Liver (tissue), 9 donors: ENCODE data around the gene ARMH3. TPM values are rescaled to one million over a fixed set of nuclear protein-coding genes. Genes with fewer than 3 reads are reported as not detected.

Experiments used
- DNase-seq: peaks from one replicate; pipeline ENCODE4 v3.0.0-alpha.2; 2017; ENCODE audit warnings: low spot score
- H3K27ac ChIP-seq, 2 donors: one replicate each; pipeline ENCODE4 v1.7.0; 2013; ENCODE audit warnings: inconsistent platforms in 2 of 2, low read length in 2 of 2, control low read depth in 1 of 2, low read depth in 1 of 2, mild to moderate bottlenecking in 1 of 2
- H3K27me3 ChIP-seq, 4 donors: one replicate each; pipeline versions ENCODE4 v1.6.1 to v1.7.0; 2013; ENCODE audit warnings: low read length in 3 of 4, inconsistent platforms in 1 of 4, mild to moderate bottlenecking in 1 of 4, moderate library complexity in 1 of 4; ENCODE audit not compliant: control insufficient read depth in 4 of 4, insufficient read depth in 4 of 4
- H3K36me3 ChIP-seq, 4 donors: one replicate each; pipeline versions ENCODE4 v1.6.1 to v1.7.0; 2013; ENCODE audit warnings: low read length in 3 of 4, mild to moderate bottlenecking in 3 of 4, low read depth in 1 of 4, moderate library complexity in 1 of 4; ENCODE audit not compliant: control insufficient read depth in 4 of 4, insufficient read depth in 3 of 4
- H3K4me1 ChIP-seq, 4 donors: one replicate each; pipeline versions ENCODE4 v1.6.1 to v1.7.0; 2013; ENCODE audit warnings: low read length in 3 of 4, mild to moderate bottlenecking in 3 of 4, moderate library complexity in 1 of 4; ENCODE audit not compliant: control insufficient read depth in 4 of 4, insufficient read depth in 4 of 4
- H3K4me3 ChIP-seq, 3 donors: one replicate each; pipeline versions ENCODE4 v1.6.1 to v1.7.0; 2013; ENCODE audit warnings: low read length in 3 of 3, control low read depth in 1 of 3, low read depth in 1 of 3, mild to moderate bottlenecking in 1 of 3
- H3K9ac ChIP-seq, 2 donors: one replicate each; pipeline ENCODE4 v1.7.0; 2013; ENCODE audit warnings: low read length in 2 of 2, mild to moderate bottlenecking in 2 of 2, moderate library complexity in 2 of 2, control low read depth in 1 of 2, low read depth in 1 of 2
- H3K9me3 ChIP-seq, 4 donors: one replicate each; pipeline versions ENCODE4 v1.6.1 to v1.7.0; 2013; ENCODE audit warnings: low read length in 3 of 4; ENCODE audit not compliant: control insufficient read depth in 4 of 4
- CTCF ChIP-seq: fragments of 150-350 bp; IDR thresholded peaks from 2 replicates; pipeline ENCODE4 v1.5.1; 2017; ENCODE audit warnings: improper control_type of control experiment, low read depth, low read length; ENCODE audit not compliant: missing input control
- EGR1 ChIP-seq, 2 donors: IDR thresholded peaks; 2 replicates each; pipeline ENCODE4 v1.6.1; 2016 to 2018; ENCODE audit warnings: antibody characterized with exemption in 2 of 2, low read depth in 2 of 2
- FOXA1 ChIP-seq: IDR thresholded peaks from 2 replicates; pipeline ENCODE4 v1.6.1; 2016; ENCODE audit warnings: antibody characterized with exemption
- FOXA2 ChIP-seq: IDR thresholded peaks from 2 replicates; pipeline ENCODE4 v1.6.1; 2016; ENCODE audit warnings: antibody characterized with exemption
- GABPA ChIP-seq, 2 donors: IDR thresholded peaks in 1 of 2; conservative IDR thresholded peaks in 1 of 2; 2 replicates each; pipeline ENCODE4 v1.6.1; 2016; ENCODE audit warnings: antibody characterized with exemption in 2 of 2, mild to moderate bottlenecking in 1 of 2, moderate library complexity in 1 of 2
- HNF4A ChIP-seq, 2 donors: conservative IDR thresholded peaks; 2 replicates each; pipeline ENCODE4 v1.6.1; 2016; ENCODE audit warnings: antibody characterized with exemption in 2 of 2, mild to moderate bottlenecking in 2 of 2
- HNF4G ChIP-seq: IDR thresholded peaks from 2 replicates; pipeline ENCODE4 v1.6.1; 2016; ENCODE audit warnings: antibody characterized with exemption
- JUND ChIP-seq, 2 donors: IDR thresholded peaks; 2 replicates each; pipeline ENCODE4 v1.6.1; 2016; ENCODE audit warnings: antibody characterized with exemption in 2 of 2
- MAX ChIP-seq: IDR thresholded peaks from 2 replicates; pipeline ENCODE4 v1.6.1; 2016; ENCODE audit warnings: antibody characterized with exemption
- RAD21 ChIP-seq, 2 donors: IDR thresholded peaks; 2 replicates each; pipeline ENCODE4 v1.6.1; 2016; ENCODE audit warnings: antibody characterized with exemption in 2 of 2, mild to moderate bottlenecking in 2 of 2
- REST ChIP-seq: IDR thresholded peaks from 2 replicates; pipeline ENCODE4 v1.6.1; 2016; ENCODE audit warnings: antibody characterized with exemption, mild to moderate bottlenecking
- SP1 ChIP-seq: IDR thresholded peaks from 2 replicates; pipeline ENCODE4 v1.6.1; 2018; ENCODE audit warnings: antibody characterized with exemption, mild to moderate bottlenecking
- TAF1 ChIP-seq: conservative IDR thresholded peaks from 2 replicates; pipeline ENCODE4 v1.6.1; 2016; ENCODE audit warnings: antibody characterized with exemption, mild to moderate bottlenecking
- YY1 ChIP-seq: IDR thresholded peaks from 2 replicates; pipeline ENCODE4 v1.6.1; 2016; ENCODE audit warnings: antibody characterized with exemption, mild to moderate bottlenecking
- ZBTB33 ChIP-seq: IDR thresholded peaks from 2 replicates; pipeline ENCODE4 v1.6.1; 2016; ENCODE audit warnings: antibody characterized with exemption
- WGBS: extraction: QIAGEN DNeasy Blood & Tissue Kit; methylation state at CpG from one replicate; pipeline ENCODE4 v1.1.7; 2013; 5-methylcytosine and 5-hydroxymethylcytosine counted together
- polyA plus RNA-seq, 2 donors: library from polyadenylated mRNA; stranded (reverse) in 1 of 2; unstranded in 1 of 2; fragments of 200-250 nt in 1 of 2; fragments of >200 nt in 1 of 2; fragmentation: Nextera tagmentation in 1 of 2; extraction: Ambion mirVana in 1 of 2; gene quantifications; one replicate each; pipeline versions ENCODE4 v1.2.1 to v1.2.3, GENCODE V29; 2013 to 2015
- total RNA-seq, 2 donors: library from RNA; depleted of rRNA; stranded (reverse); fragments of >200 nt; gene quantifications; one replicate each; pipeline ENCODE4 v1.2.3, GENCODE V29; 2014
- donor health status: healthy.
- donor health status: healthy.
- donor health status: healthy.
- donor health status: healthy.
- donor health status: healthy.

ARMH3 gene
- total and polyA plus RNA-seq, 4 donors: 5.3 to 14.9 (median 9.2) TPM

DNA sequence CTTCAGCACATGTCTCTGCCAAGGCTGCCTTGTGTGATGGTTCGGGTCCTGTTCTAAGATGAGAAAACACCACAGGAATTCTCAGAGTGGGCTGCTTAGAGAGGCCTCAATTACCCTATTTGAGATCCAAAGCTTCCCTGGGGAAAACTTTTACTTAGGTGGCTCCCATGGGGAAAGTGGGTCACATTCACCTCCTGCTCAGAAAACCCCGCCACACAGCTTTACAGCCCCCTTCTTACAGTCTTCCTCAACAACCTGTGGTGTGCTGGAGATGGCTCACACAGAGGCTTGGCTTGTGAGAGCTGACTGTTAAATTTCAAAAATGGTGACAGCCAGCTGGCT lies 175.8 kb downstream of the ARMH3 start:
- Histone ChIP-seq H3K36me3 (no peaks in the 10 kb centered on the region), H3K9ac (no peak overlapping the region)
- 97% methylated on average over 2 of the region's 2 CpGs for WGBS

GRCh38 chr10:101879456-101880231 lies 176.3 kb downstream of the ARMH3 start:
- no peak overlapping the region for H3K9ac ChIP-seq
- H3K27me3 ChIP-seq: no peaks in the 10 kb centered on the region
- DNase-seq: no peak
- H3K4me3 ChIP-seq: no peak overlapping the region
- TF ChIP-seq TAF1 (no peak), FOXA2 (no peak), RAD21 (IDR thresholded peaks at IDR 0.05) (no peak), GABPA (IDR thresholded peaks at IDR 0.05 in 1 of 2, conservative IDR thresholded peaks at IDR 0.05 in 1 of 2) (no peak), SP1 (no peak), HNF4G (no peak), CTCF (no peak), REST (no peak), MAX (no peak), FOXA1 (no peak), HNF4A (conservative IDR thresholded peaks at IDR 0.05) (no peak), ZBTB33 (no peak), EGR1 (IDR thresholded peaks at IDR 0.05; ENCODE audit: low read depth in 2 of 2) (no peak), JUND (IDR thresholded peaks at IDR 0.05) (no peak)
- no peaks in the 10 kb centered on the region for H3K9me3 ChIP-seq
- no peaks in the 10 kb centered on the region for H3K4me1 ChIP-seq
- H3K36me3 ChIP-seq: no peaks in the 10 kb centered on the region
- 94% methylated on average over 13 of the region's 13 CpGs for WGBS
- no peak overlapping the region for H3K27ac ChIP-seq

More for the DNA sequence above, 175.8 kb downstream of the ARMH3 start:
- Histone ChIP-seq H3K27me3 (no peaks in the 10 kb centered on the region), H3K9me3 (no peaks in the 10 kb centered on the region), H3K27ac (no peak overlapping the region), H3K4me3 (no peak overlapping the region), H3K4me1 (no peaks in the 10 kb centered on the region)
- no peak for DNase-seq
- TF ChIP-seq HNF4G (no peak), FOXA1 (no peak), JUND (IDR thresholded peaks at IDR 0.05) (no peak), HNF4A (conservative IDR thresholded peaks at IDR 0.05) (no peak), YY1 (no peak)
